Bronchial epithelial cell (primary cell): ENCODE results near the gene RBM8A. TPM values are rescaled to one million over a fixed set of nuclear protein-coding genes. Genes with fewer than 3 reads are reported as not detected.

Source experiments
- DNase-seq: peaks from one replicate; pipeline ENCODE4 v3.0.0-alpha.2; 2010; ENCODE audit warnings: low read depth
- FAIRE-seq: peaks from 2 replicates; lab custom pipeline; 2011; peaks lifted over from hg19 to GRCh38; lab: Jason Lieb, UNC
- H3K27me3 ChIP-seq: 2 replicates; pipeline ENCODE4 v1.5.1; 2011; ENCODE audit warnings: low read length; ENCODE audit not compliant: control insufficient read depth, insufficient read depth
- H3K36me3 ChIP-seq: 2 replicates; pipeline ENCODE4 v1.5.1; 2011; ENCODE audit warnings: low read length; ENCODE audit not compliant: control insufficient read depth, insufficient read depth
- H3K4me3 ChIP-seq: 2 replicates; pipeline ENCODE4 v1.5.1; 2011; ENCODE audit warnings: mild to moderate bottlenecking, low read depth, low read length, control low read depth
- total RNA-seq: library from RNA; depleted of rRNA; stranded (reverse); fragments of >200 nt; gene quantifications from 2 replicates; pipeline ENCODE4 v1.2.1, GENCODE V29; 2014
- TF ChIP-seq, protein P1 (sequence below): IDR thresholded peaks from 2 replicates; pipeline ENCODE4 v1.5.1; 2011; ENCODE audit warnings: mild to moderate bottlenecking, moderate library complexity, low read length, control low read depth, inconsistent platforms; ENCODE audit not compliant: insufficient read depth, severe bottlenecking

Gene RBM8A
- total RNA-seq, 1 donor from 2014 or later: 221 TPM

DNA sequence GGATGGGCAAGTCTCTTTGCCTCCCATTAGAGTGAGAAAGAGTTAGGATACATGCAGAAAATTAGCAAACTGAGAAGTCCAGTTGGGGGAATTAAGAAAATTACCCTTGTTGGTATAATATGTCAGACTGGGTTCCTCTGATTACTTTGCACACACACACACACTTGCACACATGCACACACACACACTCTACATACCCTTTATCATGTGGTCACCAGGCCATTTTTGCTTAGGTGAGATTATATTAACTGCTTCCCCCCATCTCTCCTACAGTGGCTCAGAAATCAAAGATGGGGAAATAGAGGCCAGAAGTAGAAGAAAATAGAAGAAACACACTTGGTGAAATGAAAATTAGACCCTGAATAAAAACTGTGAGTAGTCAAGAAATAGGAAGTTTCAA is 31.4 kb upstream of the RBM8A start:
- no peak for FAIRE-seq
- DNase-seq: no peak
- TF ChIP-seq, protein P1, sequence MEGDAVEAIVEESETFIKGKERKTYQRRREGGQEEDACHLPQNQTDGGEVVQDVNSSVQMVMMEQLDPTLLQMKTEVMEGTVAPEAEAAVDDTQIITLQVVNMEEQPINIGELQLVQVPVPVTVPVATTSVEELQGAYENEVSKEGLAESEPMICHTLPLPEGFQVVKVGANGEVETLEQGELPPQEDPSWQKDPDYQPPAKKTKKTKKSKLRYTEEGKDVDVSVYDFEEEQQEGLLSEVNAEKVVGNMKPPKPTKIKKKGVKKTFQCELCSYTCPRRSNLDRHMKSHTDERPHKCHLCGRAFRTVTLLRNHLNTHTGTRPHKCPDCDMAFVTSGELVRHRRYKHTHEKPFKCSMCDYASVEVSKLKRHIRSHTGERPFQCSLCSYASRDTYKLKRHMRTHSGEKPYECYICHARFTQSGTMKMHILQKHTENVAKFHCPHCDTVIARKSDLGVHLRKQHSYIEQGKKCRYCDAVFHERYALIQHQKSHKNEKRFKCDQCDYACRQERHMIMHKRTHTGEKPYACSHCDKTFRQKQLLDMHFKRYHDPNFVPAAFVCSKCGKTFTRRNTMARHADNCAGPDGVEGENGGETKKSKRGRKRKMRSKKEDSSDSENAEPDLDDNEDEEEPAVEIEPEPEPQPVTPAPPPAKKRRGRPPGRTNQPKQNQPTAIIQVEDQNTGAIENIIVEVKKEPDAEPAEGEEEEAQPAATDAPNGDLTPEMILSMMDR: no peak
- H3K27me3 ChIP-seq: no peaks in the 10 kb centered on the region
- no peak overlapping the region for H3K4me3 ChIP-seq
- H3K36me3 ChIP-seq: no peaks in the 10 kb centered on the region

DNA sequence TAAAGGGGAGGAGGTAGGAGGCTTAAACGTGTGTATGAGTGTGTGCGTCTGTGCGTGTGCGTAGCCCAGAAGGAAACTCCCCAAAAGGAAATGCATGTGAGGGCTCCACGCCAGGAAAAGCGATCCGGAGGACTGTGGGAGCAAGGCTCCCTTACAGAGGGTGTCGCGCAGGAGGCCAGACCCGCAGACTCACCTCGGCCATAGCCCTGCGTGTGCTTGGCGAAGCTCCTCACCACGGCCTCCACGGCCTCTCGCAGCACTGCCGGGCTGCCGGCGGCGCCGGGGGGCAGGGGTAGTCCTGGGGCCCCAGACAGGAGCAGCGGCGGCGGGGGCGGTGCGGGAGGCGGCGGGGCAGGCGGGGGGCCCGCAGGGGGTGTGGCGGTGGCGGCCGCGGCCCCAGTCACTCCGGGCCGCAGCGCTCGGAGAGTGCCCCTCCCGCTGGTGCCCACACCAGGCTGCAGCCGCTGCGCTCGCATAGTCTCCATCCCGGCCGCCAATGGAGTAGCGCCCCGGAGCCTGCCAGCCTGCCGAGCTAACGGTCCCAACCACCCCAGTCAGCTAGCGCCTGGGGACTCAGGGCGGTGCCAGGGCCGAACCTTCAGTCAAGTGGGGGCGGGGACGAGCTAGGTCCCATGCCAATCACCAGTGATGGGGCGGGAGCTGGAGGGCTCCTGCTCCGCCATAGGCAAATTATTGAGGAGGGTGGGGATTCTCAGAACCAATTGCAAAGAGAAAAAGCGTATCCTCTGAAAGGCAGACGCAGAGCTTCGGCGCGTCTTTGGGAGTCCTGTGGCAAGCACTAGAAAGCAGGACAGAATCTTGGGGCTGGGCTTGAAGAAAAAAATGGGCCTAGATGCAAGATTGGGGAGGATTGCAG is 30.4 kb upstream of the RBM8A start, which contains the start of gene LIX1L:
LIX1L (minus strand) TSS at position 575 of the 877 bp plus-strand sequence; CDS start at position 485, 90 bp downstream.
- TF ChIP-seq, protein P1: no peak
- FAIRE-seq: no peak
- H3K27me3 ChIP-seq: no peaks in the 10 kb centered on the region
- H3K4me3 ChIP-seq: peak within 1 kb of the TSS; percentile 59
- H3K36me3 ChIP-seq: no peaks in the 10 kb centered on the region
- peak; percentile 96 for DNase-seq

DNA sequence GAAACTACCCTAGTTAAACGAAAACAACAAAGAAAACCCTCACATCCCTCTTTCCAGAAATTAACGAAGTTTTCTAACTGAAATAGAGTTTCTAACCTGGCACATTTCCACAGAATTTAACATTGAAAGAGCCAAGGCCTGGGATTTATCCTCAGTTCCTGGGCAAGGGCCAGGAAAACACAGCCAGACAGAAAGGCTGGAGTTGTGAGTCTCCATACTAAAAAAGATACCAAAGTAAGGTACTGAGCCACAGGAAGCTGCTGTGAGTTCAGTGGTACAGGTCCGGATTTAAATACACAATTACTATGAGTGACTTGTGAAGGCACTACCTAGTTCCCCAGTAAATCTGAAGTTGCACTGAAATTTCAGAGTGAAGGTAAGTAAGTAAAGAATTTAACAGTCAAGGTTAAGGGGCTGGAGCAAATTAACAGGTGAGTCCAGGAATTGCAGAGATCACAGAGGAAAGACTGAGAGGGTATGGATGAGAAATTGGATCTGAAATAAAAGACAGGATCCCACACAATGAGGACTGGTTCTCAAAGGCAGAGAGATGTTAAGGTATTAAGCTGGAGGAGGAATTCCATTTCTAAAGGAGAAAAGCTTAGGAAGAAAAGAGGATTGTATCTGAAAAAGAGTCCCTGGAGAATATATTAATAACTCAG is 29.6 kb upstream of the RBM8A start:
- Histone ChIP-seq H3K36me3 (no peaks in the 10 kb centered on the region), H3K4me3 (peak overlapping the region; percentile 59), H3K27me3 (no peaks in the 10 kb centered on the region)
- TF ChIP-seq, protein P1: no peak
- no peak for DNase-seq
- FAIRE-seq: no peak

DNA sequence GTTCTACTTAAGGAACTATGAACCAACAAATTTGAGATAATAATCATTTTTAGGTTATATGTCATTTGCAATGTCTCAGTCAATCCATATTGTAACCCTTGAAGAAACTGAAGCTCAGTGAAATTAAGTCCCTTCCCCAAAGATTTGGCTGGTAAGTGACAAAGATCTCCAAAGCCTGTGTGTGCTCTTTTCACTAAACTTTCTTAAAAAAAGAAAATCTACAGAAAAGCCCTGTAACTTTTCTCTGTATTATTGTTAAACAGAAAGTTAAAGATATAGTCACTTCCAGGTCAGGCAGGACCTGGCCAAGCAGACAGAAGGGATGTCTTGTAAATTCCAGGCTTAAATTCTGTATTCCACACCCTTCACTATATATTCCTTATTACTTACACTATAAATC is 29.1 kb upstream of the RBM8A start:
- no peak for FAIRE-seq
- DNase-seq: no peak
- TF ChIP-seq, protein P1: no peak
- no peak overlapping the region for H3K4me3 ChIP-seq
- H3K27me3 ChIP-seq: no peaks in the 10 kb centered on the region
- H3K36me3 ChIP-seq: no peaks in the 10 kb centered on the region

DNA sequence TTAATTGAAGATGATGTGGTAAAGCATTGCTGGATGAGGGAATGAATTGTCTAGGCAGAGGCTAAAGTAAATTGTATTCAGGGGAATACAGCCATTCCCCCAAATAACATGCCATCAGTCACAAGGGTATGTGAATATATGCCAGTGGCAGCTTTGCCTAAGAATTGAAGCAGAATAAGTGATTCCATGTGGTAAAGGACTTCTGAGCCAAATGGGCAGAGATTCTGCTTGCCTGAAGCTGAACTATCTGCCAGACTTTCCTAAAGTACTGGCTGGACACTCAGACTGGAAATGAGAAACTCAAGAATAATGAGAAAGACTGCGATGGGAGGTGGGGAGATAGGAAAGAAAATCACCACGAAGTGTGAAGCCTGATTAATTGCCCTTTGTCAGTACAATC is 28.2 kb upstream of the RBM8A start:
- FAIRE-seq: no peak
- DNase-seq: no peak
- Histone ChIP-seq H3K36me3 (no peaks in the 10 kb centered on the region), H3K4me3 (no peak overlapping the region), H3K27me3 (no peaks in the 10 kb centered on the region)
- TF ChIP-seq, protein P1: no peak
